GM03348 (cell line): ENCODE measurements around the gene SNRNP40.
"Not testable (repeated sequence)": the region's sequence is repeated elsewhere in the genome, so short reads cannot be mapped to it uniquely, and the experiment has no call there.

Source experiments
- DNase-seq: peaks from one replicate; pipeline ENCODE4 v3.0.0; 2012; ENCODE audit warnings: low spot score

SNRNP40 gene

DNA sequence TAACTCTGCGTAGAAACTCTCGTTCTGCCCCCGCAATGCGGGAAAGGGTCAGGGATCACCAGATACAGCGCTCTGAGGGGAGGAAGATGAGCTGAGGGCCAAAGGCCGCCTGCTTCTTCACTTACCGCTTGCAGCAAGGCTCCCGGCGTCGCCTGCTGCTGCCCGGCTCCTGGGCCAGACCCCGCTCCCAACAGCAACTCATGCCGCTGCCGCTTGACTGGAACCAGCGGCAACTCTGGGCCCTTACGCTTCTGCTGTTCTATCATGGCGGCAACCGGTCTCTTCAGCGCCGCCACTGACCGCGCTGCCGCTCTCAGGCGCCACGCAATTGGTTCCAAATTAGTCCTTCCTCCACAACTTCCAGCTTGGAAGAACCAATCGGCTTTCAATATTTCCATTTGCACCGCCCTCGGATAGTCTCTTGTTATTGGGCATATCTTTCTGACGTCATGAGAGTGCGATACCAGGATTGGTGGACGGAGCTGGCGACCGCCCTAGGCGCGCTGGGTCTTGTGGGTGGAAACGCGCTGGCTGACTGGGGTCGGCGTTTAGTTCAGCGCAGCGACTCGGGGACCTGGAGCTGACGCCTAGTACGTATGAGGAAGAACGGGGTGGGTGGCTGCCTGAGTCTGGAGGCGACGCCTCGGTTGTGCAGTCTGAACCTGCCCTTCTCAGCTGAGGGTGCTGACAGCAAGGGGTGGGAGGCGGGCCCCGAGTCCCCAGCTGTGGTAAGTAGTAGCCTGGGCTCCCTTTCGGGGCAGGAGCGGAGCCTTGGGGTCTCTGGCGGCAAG is at the start of gene SNRNP40, which contains the start of gene ZCCHC17:
SNRNP40 (minus strand) TSS at position 303 of the 791 bp plus-strand sequence; CDS start at position 266, 37 bp downstream.
ZCCHC17 (plus strand) TSS at position 547 of the 791 bp plus-strand sequence. CDS start 13,067 bp downstream, outside the sequence.
- peak; percentile 98 for DNase-seq

DNA sequence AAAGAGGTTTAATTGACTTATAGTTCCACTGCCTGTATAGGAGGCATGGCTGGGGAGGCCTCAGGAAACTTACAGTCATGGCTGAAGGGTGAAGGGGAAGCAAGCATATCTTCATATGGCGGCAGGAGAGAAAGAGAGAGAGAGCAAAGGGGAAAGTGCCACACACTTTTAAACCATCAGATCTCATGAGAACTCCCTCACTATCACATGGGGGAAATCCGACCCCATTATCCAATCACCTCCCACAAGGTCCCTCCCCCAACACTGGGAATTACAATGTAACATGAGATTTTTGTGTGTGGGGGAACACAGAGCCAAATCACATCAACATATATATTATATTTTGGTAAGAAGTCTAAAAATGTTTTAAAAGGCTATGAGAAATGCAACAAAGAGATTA is 49.0 kb upstream of the SNRNP40 start:
- DNase-seq: no peak

DNA sequence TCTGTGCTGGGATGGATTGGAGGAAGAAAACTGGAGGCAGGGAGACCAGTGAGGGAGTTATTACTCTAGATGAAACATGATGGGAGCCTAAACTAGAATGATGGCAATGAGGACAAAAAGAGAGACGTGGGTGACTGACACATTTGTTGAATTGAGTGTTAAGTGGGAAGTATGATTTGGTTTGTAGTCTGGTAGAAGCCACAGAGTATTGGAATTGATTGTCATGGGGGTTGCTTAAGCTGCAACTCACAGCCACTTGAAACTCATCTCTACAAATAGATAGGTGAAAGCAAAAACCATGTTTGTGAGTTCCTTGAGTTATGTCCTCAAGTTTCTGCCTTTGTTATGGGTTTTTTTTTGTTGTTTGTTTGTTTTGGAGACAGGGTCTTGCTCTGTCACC is 47.9 kb upstream of the SNRNP40 start:
- no peak for DNase-seq

DNA sequence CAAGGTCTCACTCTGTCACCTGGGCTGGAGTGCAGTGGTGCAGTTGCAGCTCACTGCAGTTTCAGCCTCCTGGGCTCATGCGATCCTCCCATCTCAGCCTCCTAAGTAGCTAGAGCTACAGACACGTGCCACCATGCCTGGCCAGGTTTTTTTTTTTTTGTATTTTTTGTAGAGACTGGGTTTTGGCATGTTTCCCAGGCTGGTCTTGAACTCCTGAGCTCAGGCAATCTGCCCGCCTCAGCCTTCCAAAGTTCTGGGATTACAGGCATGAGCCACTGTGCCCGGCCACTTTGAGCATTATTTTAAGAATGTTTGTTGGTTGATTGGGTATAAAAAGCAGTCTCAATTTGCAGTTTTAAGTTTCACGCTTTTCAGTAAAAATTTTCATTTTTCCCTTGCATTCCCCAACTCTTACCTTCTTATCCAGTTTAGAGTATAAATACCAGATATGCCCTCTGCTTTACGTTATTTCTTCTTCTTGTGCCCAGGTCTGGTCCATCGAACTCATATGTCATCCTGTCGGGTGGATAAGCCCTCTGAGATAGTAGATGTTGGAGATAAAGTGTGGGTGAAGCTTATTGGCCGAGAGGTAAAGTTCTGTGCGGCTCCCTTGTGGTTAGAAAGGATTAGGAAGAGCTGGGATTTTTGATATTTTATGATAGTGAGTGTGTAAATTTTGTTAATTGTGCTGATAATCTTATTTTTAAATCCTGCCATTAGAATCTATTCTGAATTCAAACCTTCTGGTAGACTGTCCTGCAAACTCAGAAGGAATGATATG is 40.3 kb upstream of the SNRNP40 start:
- no peak for DNase-seq

DNA sequence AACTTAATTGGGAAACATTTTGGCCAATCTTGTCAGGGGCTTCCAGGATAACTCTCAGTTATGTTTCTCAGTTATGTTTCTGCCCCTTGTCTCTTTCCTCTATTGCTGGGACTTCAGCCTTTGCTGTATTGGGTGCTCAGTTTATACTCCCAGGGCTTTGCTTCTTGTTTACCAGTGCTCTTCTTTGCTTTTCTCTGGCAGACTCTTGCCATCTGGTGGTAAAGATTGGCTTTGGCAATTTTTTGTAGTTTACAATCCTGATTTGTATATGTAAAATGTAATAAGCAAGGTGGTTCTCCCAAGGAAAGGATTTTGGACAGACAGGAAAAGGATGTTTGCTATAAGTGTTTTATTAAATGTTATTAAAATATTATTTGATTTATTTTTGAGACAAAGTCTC is 38.4 kb upstream of the SNRNP40 start:
- DNase-seq: peak; percentile 57

DNA sequence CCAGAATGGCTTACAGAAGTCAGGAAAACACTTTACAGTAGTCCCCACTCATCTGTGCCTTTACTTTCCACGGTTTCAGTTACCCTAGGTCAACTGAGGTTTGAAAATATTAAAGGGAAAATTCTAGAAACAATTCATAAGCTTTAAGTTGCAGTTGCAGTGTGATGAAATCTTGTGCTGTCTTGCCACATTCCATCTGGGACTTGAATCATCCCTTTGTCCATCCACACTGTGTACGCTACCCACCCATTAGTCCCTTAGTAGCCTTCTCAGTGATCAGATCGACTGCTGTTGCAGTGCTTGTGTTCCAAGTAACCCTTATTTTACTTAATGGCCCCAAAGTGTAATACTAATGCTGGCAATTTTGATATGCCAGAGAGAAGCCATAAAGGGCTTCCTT is 30.8 kb upstream of the SNRNP40 start:
- peak; percentile 50 for DNase-seq

DNA sequence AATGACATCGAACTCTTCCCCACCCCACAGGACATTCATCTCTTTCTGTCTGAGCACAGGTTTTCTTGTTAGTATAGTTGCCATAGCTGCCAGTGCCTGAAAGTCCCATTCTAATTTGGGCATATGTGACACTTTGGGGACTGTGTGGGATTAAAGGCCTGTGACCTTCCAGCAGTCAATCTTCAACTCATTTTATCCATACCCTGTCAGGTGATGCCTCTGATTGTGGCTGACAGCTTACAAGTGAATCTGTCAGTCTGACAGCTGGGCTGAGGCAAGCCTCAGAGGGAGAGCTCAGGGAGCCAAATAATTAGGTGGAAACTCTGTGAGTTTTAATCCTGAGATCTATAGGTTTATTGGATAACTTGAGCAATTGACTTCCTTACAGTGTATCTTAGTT is 29.9 kb upstream of the SNRNP40 start:
- no peak for DNase-seq

DNA sequence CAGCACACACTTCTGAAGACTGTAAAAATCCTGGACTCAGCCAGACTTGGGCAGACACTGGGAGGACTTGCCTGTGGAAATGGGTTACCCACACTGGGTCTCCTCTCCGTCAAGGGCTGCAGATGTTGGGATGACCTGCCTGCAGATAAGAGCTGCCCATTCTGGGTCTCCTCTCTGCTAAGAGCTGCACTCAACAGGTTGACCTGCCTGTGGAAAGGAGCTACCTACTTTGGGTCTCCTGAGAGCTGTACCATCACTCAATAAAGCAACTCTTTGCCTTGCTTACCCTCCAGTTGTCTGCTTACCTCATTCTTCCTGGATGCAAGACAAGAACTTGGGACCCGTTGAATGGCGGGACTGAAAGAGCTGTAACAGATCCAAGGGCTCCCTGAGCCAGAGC is 28.4 kb upstream of the SNRNP40 start:
- DNase-seq: no peak

DNA sequence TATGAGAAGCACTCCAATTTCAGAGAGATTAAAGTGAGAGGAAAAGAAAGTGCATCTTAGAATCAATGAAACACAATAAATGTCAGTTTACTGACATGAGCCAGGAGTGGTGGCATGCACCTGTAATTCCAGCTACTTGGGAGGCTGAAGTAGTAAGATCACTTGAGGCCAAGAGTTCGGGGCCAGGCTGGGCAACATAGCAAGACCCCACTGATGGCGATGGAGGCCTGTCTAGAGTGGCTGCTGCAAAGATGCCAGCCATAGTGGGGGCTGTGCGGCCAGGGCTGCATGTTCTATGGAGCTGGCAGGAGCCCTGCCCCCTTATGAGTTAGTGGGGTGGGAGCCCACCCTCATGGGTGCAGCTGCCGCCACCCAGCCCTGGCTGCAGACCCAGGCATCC is 27.5 kb upstream of the SNRNP40 start:
- DNase-seq: no peak

DNA sequence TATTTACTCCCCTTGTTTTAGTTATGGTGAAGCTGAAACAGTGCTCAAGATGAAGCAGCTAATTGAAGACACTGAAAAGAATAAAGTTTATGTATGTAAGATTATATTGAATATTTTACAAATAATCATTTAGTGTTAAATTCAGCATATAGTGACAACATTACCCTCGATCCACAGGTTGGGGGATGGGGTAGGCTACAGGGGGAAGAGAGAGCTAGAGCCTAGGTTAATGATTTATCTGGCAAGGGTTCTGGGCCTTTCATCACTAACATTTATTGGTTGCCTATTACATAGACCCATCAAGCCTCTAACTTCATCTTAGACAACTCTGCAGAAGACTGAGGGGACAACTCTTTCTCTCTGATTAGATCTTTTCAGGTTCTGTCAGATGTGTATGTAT is 21.6 kb upstream of the SNRNP40 start:
- DNase-seq: no peak

DNA sequence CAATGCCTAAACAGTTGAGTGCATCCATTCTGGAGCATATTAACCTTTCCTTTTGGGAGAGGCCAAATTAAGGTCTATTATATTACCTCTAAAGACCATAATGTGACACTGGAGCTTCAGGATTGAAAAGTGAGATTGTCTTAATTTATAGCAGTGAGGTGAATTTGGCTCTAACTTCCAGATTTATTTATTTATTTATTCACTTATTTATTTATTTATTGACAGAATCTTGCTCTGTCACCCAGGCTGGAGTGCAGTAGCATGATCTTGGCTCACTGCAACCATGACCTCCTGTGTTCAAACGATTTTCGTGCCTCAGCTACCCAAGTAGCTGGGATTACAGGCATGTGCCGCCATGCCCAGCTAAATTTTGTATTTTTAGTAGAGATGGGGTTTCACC is 19.3 kb upstream of the SNRNP40 start:
- DNase-seq: no peak

DNA sequence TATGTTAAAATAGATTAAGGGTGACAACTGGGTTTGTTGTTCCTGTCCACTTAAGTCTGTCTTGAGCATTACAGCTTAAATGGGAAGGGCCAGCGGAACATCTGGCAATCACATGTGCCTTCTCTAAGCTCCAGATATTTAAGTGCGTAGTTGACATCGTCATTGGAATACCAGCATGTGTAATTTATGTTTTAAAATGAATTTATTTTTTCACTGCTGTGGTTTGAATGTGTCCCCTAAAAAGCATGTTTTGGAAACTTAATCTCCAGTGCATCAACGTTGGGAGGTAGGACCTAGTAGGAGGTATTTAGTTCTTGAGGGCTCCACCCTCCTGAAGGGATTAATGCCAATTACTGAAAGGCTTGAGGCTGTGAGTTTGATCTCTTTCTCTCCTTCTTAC is 13.6 kb upstream of the SNRNP40 start:
- DNase-seq: peak; percentile 13

DNA sequence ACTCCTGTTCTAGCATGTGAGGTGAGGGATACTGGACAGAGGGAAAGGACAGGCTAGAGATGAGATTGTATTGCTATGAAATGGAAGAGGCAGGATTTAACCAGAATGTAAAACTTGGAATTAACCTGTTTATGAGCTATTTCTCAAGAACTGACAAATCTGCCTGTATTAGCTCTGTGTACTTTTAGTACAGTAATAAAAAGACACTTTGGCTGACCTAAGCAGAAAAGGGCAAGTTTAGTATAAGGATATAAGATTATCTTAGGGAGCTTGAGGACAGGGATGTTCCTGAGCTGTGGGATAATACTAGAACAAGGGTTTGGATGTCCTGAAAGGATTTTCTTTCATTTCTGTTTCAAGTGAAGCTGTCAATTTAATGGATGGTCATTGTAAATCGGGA is 11.4 kb upstream of the SNRNP40 start:
- no peak for DNase-seq

DNA sequence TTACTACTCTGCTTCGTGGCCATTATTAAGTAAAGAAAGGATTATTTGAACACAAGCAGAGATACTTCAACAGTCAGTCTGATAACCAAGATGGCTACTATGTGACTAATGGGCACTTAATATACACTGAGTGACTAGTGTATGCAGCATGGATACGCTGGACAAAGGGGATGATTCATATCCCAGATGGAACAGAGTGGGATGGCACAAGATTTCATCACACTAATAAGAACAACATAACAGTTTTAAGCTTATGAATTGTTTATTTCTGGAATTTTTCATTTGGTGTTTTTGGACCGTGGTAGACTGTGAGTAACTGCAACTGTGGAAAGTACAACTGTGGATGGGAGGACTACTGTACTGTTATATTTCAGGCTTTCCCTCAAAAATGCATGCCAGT is 9.7 kb upstream of the SNRNP40 start:
- peak; percentile 73 for DNase-seq

DNA sequence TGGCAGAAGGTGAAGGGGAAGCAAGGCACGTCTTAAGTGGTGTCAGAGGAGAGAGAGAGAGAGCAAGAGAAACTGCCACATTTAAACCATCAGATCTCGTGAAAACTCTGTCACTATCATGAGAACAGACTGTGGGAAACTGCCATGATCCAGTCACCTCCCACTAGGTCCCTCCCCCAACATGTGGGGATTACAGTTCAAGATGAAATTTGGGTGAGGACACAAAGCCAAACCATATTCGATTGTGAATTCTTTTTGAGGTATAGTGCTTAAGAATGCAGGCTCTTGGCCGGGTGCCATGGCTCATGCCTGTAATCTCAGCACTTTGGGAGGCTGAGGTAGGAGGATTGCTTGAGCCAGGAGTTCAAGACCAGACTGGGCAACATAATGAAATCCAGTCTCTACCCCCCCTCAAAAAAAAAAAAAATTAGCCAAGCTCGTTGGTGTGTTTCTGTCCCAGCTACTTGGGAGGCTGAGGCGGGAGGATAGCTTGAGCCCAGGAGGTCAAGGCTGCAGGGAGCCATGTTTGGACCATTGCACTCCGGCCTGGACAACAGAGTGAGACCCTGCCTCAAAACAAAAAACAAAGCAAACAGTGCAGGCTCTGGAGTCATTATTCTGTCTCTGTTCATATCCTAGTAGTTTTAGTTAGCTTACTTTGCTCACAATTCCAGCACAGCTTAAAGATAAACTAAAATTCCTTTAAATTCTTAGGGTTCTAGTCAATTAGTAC is 6.3 kb upstream of the SNRNP40 start:
- DNase-seq: no peak

DNA sequence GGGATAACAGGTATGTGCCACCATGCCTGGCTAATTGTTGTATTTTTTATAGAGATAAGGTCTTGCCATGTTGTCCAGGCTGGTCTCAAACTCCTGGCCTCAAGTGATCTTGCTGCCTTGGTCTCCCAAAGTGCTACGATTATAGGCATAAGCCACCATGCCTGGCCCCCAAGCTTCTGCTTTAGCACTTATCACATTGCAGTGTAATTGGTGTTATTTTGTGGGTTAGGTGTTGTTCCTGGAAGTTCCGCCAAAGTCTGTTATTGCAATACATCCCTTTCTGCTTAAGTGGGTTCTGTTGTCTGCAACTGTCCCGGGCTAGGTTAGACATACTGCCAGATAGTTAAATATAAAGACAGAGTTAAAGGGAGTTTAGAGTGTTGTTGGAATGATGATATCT is 3.6 kb upstream of the SNRNP40 start:
- no peak for DNase-seq

DNA sequence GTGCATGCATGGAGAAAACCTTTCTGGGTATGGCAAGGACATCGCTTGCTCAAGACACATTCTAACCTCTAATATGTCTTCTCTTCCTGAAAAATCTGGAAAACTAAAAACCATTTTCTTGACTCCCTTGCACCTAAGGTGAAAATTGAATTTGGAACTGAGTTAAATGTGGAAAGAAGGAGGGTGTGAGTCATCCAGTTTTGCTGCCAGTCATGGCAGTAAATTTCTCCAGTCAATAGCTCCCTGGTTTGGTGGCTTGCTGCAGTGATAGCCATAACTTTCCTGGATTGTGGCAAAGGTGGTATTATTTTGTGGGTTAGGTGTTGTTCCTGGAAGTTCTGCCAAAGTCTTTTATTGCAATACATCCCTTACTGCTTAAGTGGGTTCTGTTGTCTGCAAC is 2.8 kb upstream of the SNRNP40 start:
- DNase-seq: peak; percentile 21

DNA sequence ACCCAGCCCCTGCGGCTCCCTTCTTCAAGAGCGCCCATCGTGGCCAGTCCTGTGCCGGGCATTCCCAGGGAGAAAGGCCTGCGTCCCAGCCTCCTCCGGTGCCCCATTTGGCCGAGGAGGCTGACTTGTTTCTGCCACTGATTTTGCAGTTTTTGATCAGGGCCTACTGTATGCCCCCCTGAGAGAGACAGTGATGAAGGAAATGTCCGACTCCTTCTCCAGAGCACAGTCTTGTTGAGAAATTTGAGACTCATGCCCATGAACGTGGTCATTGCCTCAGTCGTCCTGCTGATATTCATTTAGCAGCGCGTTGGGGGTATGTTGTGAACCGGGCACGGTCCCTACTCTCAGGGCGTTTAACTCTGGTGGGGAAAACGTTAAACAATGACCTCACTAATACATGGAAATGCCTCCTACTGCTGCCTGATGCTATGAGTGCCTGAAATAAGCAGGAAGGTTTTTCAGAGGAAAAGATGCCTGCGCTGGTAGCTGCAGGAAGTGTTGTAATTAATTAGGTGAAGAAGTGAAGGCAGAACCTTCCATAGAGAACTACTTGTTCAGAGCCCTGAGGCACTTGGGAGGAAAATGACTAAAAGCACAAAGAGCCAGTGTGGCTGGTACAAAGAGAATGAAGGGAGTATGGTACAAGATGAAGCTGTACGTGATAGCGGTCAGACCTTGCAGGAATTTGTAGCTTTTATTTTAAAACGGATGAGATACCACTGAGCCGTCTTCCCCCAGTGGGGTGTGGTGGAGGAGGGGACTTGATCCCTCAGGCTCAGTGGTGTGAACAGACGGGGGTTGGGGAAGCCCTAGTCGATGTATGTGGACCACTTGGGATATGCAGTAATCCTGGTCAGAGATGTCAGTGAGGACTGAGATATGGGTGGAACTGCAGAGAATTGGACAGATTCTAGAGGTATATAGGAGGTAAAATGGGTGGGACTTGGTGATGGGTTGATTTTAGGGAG is 974 bp upstream of the SNRNP40 start:
- DNase-seq: peak; percentile 24

DNA sequence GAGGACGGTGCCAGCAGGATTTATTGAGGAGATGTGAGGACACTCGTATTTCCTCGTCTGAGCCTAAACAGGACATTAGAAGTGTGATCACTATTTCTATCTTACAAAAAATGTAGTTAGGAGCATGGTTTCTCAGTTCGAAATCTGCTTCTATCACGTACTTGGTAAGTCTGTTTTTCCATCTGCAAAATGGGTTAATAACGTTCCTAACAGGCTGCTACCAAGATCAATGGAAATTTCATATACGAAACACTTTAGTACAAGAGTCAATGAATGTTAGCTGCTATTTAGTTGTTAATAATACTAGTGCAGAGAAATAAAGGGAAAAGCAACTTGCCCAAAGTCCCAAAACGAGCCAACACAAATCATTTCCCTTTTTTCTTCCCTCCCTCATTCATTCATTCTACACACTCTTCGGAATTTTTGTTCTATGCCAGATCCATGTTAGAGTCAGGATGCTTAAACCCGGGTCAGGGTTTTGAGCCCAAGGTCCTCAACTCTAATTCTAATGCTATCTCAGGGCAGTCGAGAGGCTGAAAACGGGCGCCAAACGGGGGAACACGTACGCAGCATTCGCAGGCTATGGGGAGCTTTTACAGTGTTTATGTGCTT is 608 bp downstream of the SNRNP40 start:
- no peak for DNase-seq

DNA sequence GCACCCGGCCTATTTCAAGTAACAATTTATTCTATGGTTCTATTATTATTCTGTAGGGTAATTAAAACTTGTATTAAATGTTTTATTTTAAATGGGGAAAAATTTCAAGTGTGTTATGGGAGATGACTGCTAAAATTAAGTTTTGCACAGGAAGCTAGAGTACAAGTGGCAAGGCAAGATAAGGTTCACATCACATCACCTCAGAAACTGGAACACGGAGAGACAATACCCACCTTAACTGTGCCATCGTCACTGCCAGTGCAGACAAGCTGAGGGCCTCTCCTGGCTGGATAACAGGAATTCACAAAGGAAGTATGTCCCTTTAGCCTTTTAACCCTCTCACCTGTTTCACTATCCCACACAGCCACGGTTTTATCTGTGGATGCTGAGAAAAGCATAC is 7.6 kb downstream of the SNRNP40 start:
- DNase-seq: no peak

DNA sequence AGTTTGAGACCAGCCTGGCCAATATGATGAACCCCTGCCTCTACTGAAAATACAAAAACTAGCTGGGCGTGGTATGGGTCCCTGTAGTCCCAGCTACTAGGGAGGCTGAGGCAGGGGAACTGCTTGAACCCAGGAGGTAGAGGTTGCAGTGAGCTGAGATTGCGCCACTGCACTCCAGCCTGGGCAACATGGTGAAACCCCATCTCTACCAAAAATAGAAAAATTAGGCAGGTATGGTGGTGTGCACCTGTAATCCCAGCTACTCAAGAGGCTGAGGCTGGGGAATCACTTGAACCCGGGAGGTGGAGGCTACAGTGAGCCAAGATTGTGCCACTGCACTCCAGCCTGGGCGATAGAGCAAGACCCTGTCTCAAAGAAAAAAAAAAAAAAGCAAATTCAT is 8.8 kb downstream of the SNRNP40 start:
- DNase-seq: not testable (repeated sequence)
